ACC112 (cell line): ENCODE data around the gene ZNF638.

Source experiments
- H2AFZ ChIP-seq: fragments of 200-600 bp; sonication (generic); one replicate; pipeline ENCODE4 v1.6.0; 2017; ENCODE audit warnings: antibody characterized with exemption, low read length; ENCODE audit not compliant: unreplicated experiment
- H3K27ac ChIP-seq: fragments of 200-600 bp; sonication (generic); 2 replicates; pipeline ENCODE4 v1.5.1; 2014; ENCODE audit warnings: low read depth, mild to moderate bottlenecking, antibody characterized with exemption, low read length, moderate library complexity
- H3K27me3 ChIP-seq: fragments of 200-600 bp; sonication (generic); 2 replicates; pipeline ENCODE4 v1.6.1; 2014; ENCODE audit warnings: mild to moderate bottlenecking, antibody characterized with exemption, low read length, moderate library complexity, mixed read lengths; ENCODE audit not compliant: insufficient read depth
- H3K36me3 ChIP-seq: fragments of 200-600 bp; sonication (generic); 2 replicates; pipeline ENCODE4 v1.6.1; 2016; ENCODE audit warnings: mild to moderate bottlenecking, antibody characterized with exemption, low read length, moderate library complexity, mixed read lengths; ENCODE audit not compliant: insufficient read depth
- H3K4me1 ChIP-seq: fragments of 200-600 bp; sonication (generic); one replicate; pipeline ENCODE4 v1.6.1; 2016; ENCODE audit warnings: low read length, mixed read lengths; ENCODE audit not compliant: insufficient read depth, unreplicated experiment, control insufficient read depth
- H3K4me3 ChIP-seq: fragments of 200-600 bp; sonication (generic); 2 replicates; pipeline ENCODE4 v1.5.1; 2014; ENCODE audit warnings: mild to moderate bottlenecking, low read depth, low read length
- H3K79me2 ChIP-seq: fragments of 200-600 bp; sonication (generic); one replicate; pipeline ENCODE4 v1.6.0; 2016; ENCODE audit warnings: low read length; ENCODE audit not compliant: control insufficient read depth, unreplicated experiment, insufficient read depth

The ZNF638 gene

DNA sequence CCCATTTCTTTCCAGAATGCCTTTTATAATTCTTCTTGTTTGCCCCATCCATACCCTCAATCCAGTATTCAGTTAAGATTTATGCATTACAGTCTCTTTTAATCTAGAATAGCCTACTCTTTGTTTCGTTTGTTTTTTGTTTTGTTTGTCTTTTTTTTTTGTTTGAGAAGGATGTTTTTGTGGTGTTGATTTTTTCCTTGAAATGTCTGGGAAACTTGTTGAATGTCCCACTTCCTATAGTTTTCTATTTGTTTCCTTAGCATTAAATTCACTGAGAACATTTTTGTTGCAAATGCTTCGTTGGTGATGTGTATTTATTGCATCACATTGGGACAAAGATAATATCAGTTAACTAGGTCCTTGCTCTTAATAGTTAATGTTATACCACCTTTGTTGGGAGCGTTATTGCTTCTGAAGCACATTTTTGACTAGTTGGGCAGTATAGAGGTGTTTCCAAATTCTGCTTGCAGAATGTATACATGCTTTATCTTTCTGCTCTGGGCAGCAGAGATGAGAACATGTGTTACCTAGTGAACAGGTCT lies 28.9 kb downstream of the ZNF638 start:
- Histone ChIP-seq H3K27me3 (no peaks in the 10 kb centered on the region), H3K36me3 (peaks cover 53% of the 10 kb centered on the region), H3K27ac (no peak overlapping the region), H3K4me3 (no peak overlapping the region), H3K4me1 (peaks cover 3% of the 10 kb centered on the region), H2AFZ (no peak overlapping the region), H3K79me2 (peaks cover 39% of the 10 kb centered on the region)

DNA sequence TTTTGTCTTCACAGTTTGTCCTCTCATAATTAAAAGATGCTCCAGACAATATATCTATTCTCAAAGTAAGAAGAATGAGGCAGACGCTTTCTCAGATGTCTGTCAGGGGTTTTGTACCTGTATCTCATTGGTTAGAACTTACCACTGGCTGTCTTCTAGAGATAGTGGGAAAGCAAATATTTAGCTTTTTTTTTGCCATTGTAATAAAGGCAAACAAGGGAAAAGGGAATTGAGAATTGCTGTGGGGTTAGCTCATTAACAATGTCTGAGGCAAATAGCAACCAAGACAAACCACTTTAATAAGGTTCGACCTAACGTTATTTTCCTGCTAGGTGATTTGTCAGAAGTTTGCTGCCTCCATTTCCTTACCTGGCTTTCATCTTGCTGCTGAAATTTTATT lies 30.0 kb downstream of the ZNF638 start:
- no peak overlapping the region for H3K4me3 ChIP-seq
- H3K79me2 ChIP-seq: peaks cover 32% of the 10 kb centered on the region
- H2AFZ ChIP-seq: no peak overlapping the region
- peaks cover 46% of the 10 kb centered on the region for H3K36me3 ChIP-seq
- H3K27ac ChIP-seq: no peak overlapping the region
- peaks cover 3% of the 10 kb centered on the region for H3K4me1 ChIP-seq
- H3K27me3 ChIP-seq: no peaks in the 10 kb centered on the region

DNA sequence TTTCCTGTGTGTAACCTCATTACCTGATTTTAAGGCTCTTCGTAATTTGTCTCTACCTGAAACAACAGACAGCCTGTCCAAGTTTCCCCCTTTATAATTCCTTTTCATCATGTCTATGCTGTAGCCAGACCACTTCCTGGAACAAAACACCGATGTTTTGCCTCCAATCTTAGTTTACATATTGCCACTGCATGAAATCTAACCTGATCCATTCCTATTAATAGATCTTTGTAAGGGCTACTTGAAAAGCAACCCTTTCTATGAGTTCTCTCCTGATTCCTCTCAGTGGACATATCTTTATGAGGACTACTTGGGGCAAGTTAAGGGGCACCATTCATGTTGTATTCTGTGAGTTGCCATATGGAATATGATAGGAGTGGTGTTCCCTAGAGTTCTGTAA lies 30.9 kb downstream of the ZNF638 start:
- Histone ChIP-seq H2AFZ (no peak overlapping the region), H3K4me3 (no peak overlapping the region), H3K27ac (no peak overlapping the region), H3K36me3 (peaks cover 40% of the 10 kb centered on the region), H3K79me2 (peaks cover 32% of the 10 kb centered on the region), H3K4me1 (peaks cover 3% of the 10 kb centered on the region), H3K27me3 (no peaks in the 10 kb centered on the region)

- H3K4me1 ChIP-seq: no peaks in the 10 kb centered on the region
- H3K27me3 ChIP-seq: no peaks in the 10 kb centered on the region
- no peak overlapping the region for H3K4me3 ChIP-seq
- H3K36me3 ChIP-seq: peaks cover 5% of the 10 kb centered on the region
- no peak overlapping the region for H3K27ac ChIP-seq
- no peak overlapping the region for H2AFZ ChIP-seq
- peaks cover 4% of the 10 kb centered on the region for H3K79me2 ChIP-seq
These were observed 38.4 kb downstream of the ZNF638 start for GRCh38 chr2:71370015-71370414.

GRCh38 chr2:71372042-71372441 lies 40.5 kb downstream of the ZNF638 start:
- Histone ChIP-seq H3K36me3 (peaks cover 15% of the 10 kb centered on the region), H3K79me2 (peaks cover 14% of the 10 kb centered on the region), H3K4me1 (no peaks in the 10 kb centered on the region), H2AFZ (no peak overlapping the region), H3K27ac (no peak overlapping the region), H3K27me3 (no peaks in the 10 kb centered on the region), H3K4me3 (no peak overlapping the region)

GRCh38 chr2:71379086-71379485 lies 47.5 kb downstream of the ZNF638 start:
- H3K79me2 ChIP-seq: peaks cover 16% of the 10 kb centered on the region
- peak overlapping the region; percentile 62 for H3K27ac ChIP-seq
- H2AFZ ChIP-seq: no peak overlapping the region
- H3K36me3 ChIP-seq: peaks cover 21% of the 10 kb centered on the region
- no peaks in the 10 kb centered on the region for H3K27me3 ChIP-seq
- H3K4me3 ChIP-seq: peak overlapping the region; percentile 20; the same call in 1 of the 2 replicates
- peaks cover 20% of the 10 kb centered on the region for H3K4me1 ChIP-seq

DNA sequence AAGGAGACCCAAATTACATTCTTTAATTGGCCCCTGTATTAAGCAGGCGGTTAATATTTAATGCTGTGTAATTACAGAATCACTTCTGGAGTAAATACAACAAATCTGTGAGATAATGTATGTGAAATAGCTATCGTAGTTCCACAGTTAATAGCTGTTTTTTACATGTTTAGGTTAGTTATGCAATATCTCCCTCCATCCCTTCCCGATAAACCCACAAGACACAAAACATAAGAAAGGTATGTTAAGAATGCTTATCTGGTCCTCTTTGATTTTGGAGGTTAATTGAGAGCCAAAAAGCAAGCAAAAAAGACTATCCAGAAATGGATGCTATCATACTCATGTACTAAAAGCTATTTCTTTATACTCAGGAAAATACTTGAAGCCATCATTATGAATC lies 49.1 kb downstream of the ZNF638 start:
- H3K27ac ChIP-seq: no peak overlapping the region
- H3K4me1 ChIP-seq: peaks cover 30% of the 10 kb centered on the region

DNA sequence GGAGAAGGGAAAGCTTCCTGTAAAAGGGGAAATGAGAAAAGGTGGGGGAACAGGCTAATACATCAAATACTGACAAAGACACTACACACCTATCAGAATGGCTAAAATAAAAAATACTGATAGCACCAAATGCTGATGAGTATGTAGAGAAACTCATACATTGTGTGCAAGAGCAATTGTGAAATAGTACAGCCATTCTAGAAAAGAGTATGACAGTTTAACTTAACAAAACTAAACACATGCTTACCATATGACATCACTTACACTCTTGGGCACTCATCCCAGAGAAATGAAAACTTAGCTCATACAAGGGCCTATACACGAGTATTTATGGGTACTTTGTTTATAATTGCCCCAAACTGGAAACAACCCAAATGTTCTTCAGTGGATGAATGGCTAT lies 53.4 kb downstream of the ZNF638 start:
- H3K27me3 ChIP-seq: no peaks in the 10 kb centered on the region
- H3K27ac ChIP-seq: 0 out of 2 replicates have a peak overlapping the region, but pooled peaks have one; percentile 25
- H3K36me3 ChIP-seq: peaks cover 34% of the 10 kb centered on the region
- no peak overlapping the region for H3K4me3 ChIP-seq
- H2AFZ ChIP-seq: no peak overlapping the region
- no peaks in the 10 kb centered on the region for H3K79me2 ChIP-seq
- H3K4me1 ChIP-seq: peaks cover 16% of the 10 kb centered on the region

More for the DNA sequence above, 49.1 kb downstream of the ZNF638 start:
- Histone ChIP-seq H3K27me3 (no peaks in the 10 kb centered on the region), H2AFZ (no peak overlapping the region), H3K36me3 (peaks cover 12% of the 10 kb centered on the region), H3K4me3 (no peak overlapping the region), H3K79me2 (peaks cover 10% of the 10 kb centered on the region)

- Histone ChIP-seq H3K27ac (no peak overlapping the region), H3K27me3 (no peaks in the 10 kb centered on the region), H2AFZ (no peak overlapping the region), H3K4me3 (no peak overlapping the region), H3K4me1 (peaks cover 11% of the 10 kb centered on the region), H3K79me2 (no peaks in the 10 kb centered on the region), H3K36me3 (peaks cover 42% of the 10 kb centered on the region)
These were observed 56.6 kb downstream of the ZNF638 start for GRCh38 chr2:71388214-71388613.

DNA sequence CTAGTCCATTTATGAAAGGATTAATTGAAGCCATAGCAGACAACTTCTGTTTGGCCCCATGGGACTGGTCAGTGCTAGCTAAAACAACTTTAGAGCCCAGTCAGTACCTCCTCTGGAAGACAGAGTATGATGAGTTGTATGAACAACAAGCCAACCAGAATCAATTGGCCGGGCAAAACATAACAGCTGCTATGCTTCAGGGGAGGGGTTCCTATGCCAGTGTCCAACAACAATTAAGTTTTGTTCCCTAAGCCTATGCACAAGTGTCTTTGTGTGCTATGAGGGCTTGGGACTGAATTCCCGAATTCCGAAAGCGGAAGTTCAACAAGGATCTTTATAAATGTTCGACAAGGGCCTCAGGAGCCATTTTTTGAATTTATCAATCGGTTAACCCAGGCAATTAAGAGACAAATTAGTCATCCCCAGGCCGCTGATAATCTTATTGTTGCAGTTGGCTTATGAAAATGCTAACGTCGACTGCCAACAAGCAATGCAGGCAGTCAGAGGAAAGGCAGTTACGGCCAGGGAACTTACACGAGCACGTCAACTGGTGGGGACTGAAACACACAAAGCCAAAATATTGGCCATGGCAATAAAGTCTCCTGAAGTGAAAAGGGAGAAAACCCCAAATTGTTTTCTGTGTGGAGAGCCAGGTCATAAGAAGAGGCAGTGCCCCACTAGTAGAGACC lies 57.9 kb downstream of the ZNF638 start:
- Histone ChIP-seq H3K27ac (no peak overlapping the region), H3K4me3 (no peak overlapping the region), H3K4me1 (peaks cover 5% of the 10 kb centered on the region), H3K27me3 (no peaks in the 10 kb centered on the region), H3K79me2 (no peaks in the 10 kb centered on the region), H3K36me3 (peaks cover 39% of the 10 kb centered on the region), H2AFZ (no peak overlapping the region)

DNA sequence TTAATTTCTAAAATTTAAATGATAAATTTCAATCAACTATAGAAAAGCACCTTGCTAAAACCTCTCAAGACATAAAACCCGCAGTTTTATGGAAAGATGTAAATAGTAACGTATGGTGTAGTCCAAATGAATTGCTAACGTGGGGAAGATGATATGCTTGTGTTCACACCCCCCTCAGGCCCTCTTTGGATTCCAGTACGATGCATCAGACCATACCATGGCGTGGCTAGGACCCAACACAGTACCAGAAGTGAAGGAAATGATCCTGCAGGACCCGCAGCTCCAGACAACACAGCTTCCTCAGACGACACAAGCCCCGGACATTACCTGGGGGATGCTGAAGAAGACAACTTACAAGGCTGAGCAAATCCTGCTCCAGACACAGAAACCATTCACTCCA lies 61.6 kb downstream of the ZNF638 start:
- no peak overlapping the region for H2AFZ ChIP-seq
- H3K4me3 ChIP-seq: no peak overlapping the region
- H3K27me3 ChIP-seq: no peaks in the 10 kb centered on the region
- H3K4me1 ChIP-seq: no peaks in the 10 kb centered on the region
- no peak overlapping the region for H3K27ac ChIP-seq
- no peaks in the 10 kb centered on the region for H3K79me2 ChIP-seq
- peaks cover 32% of the 10 kb centered on the region for H3K36me3 ChIP-seq
